ENCODE data around the gene LARP4B.

- TF ChIP-seq CTCF (IDR thresholded peaks at IDR 0.05): no peak
- no peak for TF ChIP-seq EZH2phosphoT487 (IDR thresholded peaks at IDR 0.05)
- no peak for TF ChIP-seq EZH2 (IDR thresholded peaks at IDR 0.05)
Measured at GRCh38 chr10:796233-796632, 135.3 kb downstream of the LARP4B start.

Data from neural progenitor cell (in vitro differentiated cells).